Measurements from ENCODE around the gene DNM3. TPM values are rescaled to one million over a fixed set of nuclear protein-coding genes. Genes with fewer than 3 reads are reported as not detected.

DNM3 gene
- total RNA-seq, 3 donors from 2014 or later (not counting 1 experiment from before 2014, with no cell fraction given), result 2.5 to 3.3 (median 2.8) TPM

- Histone ChIP-seq H3K9me3 (ENCODE audit: control insufficient read depth, insufficient read depth, low read length) (no peaks in the 10 kb centered on the region), H3K4me1 (ENCODE audit: control insufficient read depth, insufficient read depth, low read length) (no peaks in the 10 kb centered on the region), H3K36me3 (ENCODE audit: control insufficient read depth, insufficient read depth, low read length) (no peaks in the 10 kb centered on the region), H3K4me3 (ENCODE audit: low read length) (no peak overlapping the region), H3K27me3 (ENCODE audit: control insufficient read depth, insufficient read depth, low read length) (no peaks in the 10 kb centered on the region), H3K27ac (ENCODE audit: low read length) (no peak overlapping the region)
- DNase-seq (no peak), ATAC-seq (no peak)
- Mint-ChIP-seq H3K36me3 (no peaks in the 10 kb centered on the region), H3K4me1 (no peaks in the 10 kb centered on the region), H3K27me3 (ENCODE audit: low read depth in 2 of 2) (peaks cover 6 to 10% of the 10 kb centered on the region in 2 donors), H3K9me3 (no peaks in the 10 kb centered on the region), H3K4me3 (no peak overlapping the region), H3K27ac (no peak overlapping the region)
- intact Hi-C loops (cut with micrococcal nuclease), result no loop called here
- TF ChIP-seq, protein P1, sequence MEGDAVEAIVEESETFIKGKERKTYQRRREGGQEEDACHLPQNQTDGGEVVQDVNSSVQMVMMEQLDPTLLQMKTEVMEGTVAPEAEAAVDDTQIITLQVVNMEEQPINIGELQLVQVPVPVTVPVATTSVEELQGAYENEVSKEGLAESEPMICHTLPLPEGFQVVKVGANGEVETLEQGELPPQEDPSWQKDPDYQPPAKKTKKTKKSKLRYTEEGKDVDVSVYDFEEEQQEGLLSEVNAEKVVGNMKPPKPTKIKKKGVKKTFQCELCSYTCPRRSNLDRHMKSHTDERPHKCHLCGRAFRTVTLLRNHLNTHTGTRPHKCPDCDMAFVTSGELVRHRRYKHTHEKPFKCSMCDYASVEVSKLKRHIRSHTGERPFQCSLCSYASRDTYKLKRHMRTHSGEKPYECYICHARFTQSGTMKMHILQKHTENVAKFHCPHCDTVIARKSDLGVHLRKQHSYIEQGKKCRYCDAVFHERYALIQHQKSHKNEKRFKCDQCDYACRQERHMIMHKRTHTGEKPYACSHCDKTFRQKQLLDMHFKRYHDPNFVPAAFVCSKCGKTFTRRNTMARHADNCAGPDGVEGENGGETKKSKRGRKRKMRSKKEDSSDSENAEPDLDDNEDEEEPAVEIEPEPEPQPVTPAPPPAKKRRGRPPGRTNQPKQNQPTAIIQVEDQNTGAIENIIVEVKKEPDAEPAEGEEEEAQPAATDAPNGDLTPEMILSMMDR (IDR thresholded peaks at IDR 0.05), result no peak
- 100% methylated on average over 1 of the region's 1 CpG for WGBS (ENCODE audit: insufficient coverage)
These were observed 94.4 kb downstream of the DNM3 start for GRCh38 chr1:171935664-171936063.

DNA sequence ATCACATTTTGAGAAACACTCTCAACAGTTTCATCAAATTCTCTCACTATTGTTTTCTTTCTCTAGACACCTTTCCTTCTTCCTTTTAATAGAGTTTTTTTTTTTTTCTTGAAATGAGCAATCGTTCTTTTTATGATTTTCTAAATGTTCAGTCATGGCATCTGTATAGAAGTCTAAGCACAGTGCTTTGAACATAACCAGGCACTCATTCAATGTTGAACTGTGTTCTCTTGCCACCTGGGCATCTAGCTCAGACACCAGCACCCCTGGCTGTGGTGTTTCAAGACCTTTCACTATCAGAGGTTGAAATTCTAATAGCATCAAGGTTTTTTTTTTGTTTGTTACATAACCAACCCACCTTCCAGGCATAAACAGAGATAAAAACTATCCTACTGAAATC is 96.6 kb downstream of the DNM3 start:
- Mint-ChIP-seq H3K27ac (no peak overlapping the region), H3K27me3 (ENCODE audit: low read depth in 2 of 2) (peaks cover 5 to 8% of the 10 kb centered on the region in 2 donors), H3K36me3 (no peaks in the 10 kb centered on the region), H3K4me1 (no peaks in the 10 kb centered on the region), H3K9me3 (no peaks in the 10 kb centered on the region), H3K4me3 (no peak overlapping the region)
- DNase-seq (no peak), ATAC-seq (no peak)
- Histone ChIP-seq H3K36me3 (ENCODE audit: control insufficient read depth, insufficient read depth, low read length) (no peaks in the 10 kb centered on the region), H3K4me1 (ENCODE audit: control insufficient read depth, insufficient read depth, low read length) (no peaks in the 10 kb centered on the region), H3K27me3 (ENCODE audit: control insufficient read depth, insufficient read depth, low read length) (no peaks in the 10 kb centered on the region), H3K27ac (ENCODE audit: low read length) (no peak overlapping the region), H3K4me3 (ENCODE audit: low read length) (no peak overlapping the region), H3K9me3 (ENCODE audit: control insufficient read depth, insufficient read depth, low read length) (no peaks in the 10 kb centered on the region)
- WGBS (ENCODE audit: insufficient coverage), result 60% methylated on average over 1 of the region's 1 CpG
- TF ChIP-seq, protein P1 (IDR thresholded peaks at IDR 0.05), result no peak
- intact Hi-C loops (cut with micrococcal nuclease), result no loop called here

- no peaks in the 10 kb centered on the region for H3K27me3 ChIP-seq (ENCODE audit: control insufficient read depth, insufficient read depth, low read length)
These were observed 98.4 kb downstream of the DNM3 start for GRCh38 chr1:171939740-171940139.

DNA sequence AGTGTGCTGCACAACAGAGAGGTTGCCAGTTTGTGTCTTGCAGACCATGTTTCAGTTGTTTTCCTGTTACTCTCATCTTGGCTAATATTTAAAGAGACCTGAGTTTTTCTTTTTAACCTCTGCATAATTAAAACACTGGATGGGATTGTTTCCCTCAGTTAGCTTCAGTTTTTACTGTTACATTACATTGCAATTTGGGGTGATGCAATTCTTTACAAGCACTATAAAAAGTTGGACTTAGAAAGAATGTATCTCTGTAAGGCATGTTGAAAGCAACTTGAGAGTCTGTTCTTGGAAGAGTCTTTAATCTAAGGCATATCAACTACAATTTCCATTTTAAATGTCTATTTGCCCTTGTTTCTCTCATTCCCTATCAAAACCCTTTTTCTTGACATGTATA is 99.1 kb downstream of the DNM3 start:
- Histone ChIP-seq H3K4me1 (ENCODE audit: control insufficient read depth, insufficient read depth, low read length) (no peaks in the 10 kb centered on the region), H3K9me3 (ENCODE audit: control insufficient read depth, insufficient read depth, low read length) (no peaks in the 10 kb centered on the region), H3K4me3 (ENCODE audit: low read length) (no peak overlapping the region), H3K27me3 (ENCODE audit: control insufficient read depth, insufficient read depth, low read length) (no peaks in the 10 kb centered on the region), H3K36me3 (ENCODE audit: control insufficient read depth, insufficient read depth, low read length) (no peaks in the 10 kb centered on the region), H3K27ac (ENCODE audit: low read length) (no peak overlapping the region)
- DNase-seq (no peak), ATAC-seq (no peak)
- no peaks in the 10 kb centered on the region for H3K9me3 Mint-ChIP-seq
- H3K36me3 Mint-ChIP-seq, result no peaks in the 10 kb centered on the region
- H3K27ac Mint-ChIP-seq, result no peak overlapping the region
- intact Hi-C loops (cut with micrococcal nuclease), result no loop called here
- peaks cover 0 to 8% of the 10 kb centered on the region in 2 donors for H3K27me3 Mint-ChIP-seq (ENCODE audit: low read depth in 2 of 2)
- TF ChIP-seq, protein P1 (IDR thresholded peaks at IDR 0.05), result no peak
- no peaks in the 10 kb centered on the region for H3K4me1 Mint-ChIP-seq
- H3K4me3 Mint-ChIP-seq, result no peak overlapping the region

More at GRCh38 chr1:171939740-171940139, 98.4 kb downstream of the DNM3 start:
- 67% methylated on average over 1 of the region's 4 CpGs for WGBS (ENCODE audit: insufficient coverage)
- intact Hi-C loops (cut with micrococcal nuclease), result no loop called here
- DNase-seq (no peak), ATAC-seq (no peak)
- Histone ChIP-seq H3K9me3 (ENCODE audit: control insufficient read depth, insufficient read depth, low read length) (no peaks in the 10 kb centered on the region), H3K4me3 (ENCODE audit: low read length) (no peak overlapping the region), H3K27ac (ENCODE audit: low read length) (no peak overlapping the region), H3K4me1 (ENCODE audit: control insufficient read depth, insufficient read depth, low read length) (no peaks in the 10 kb centered on the region), H3K36me3 (ENCODE audit: control insufficient read depth, insufficient read depth, low read length) (no peaks in the 10 kb centered on the region)
- H3K4me3 Mint-ChIP-seq, result no peak overlapping the region
- H3K36me3 Mint-ChIP-seq, result no peaks in the 10 kb centered on the region
- TF ChIP-seq, protein P1 (IDR thresholded peaks at IDR 0.05), result no peak
- H3K27me3 Mint-ChIP-seq (ENCODE audit: low read depth in 2 of 2), result peaks cover 0 to 8% of the 10 kb centered on the region in 2 donors
- no peak overlapping the region for H3K27ac Mint-ChIP-seq
- no peaks in the 10 kb centered on the region for H3K9me3 Mint-ChIP-seq
- H3K4me1 Mint-ChIP-seq, result no peaks in the 10 kb centered on the region
